ENCODE results near the gene SHROOM3. TPM values are rescaled to one million over a fixed set of nuclear protein-coding genes. Genes with fewer than 3 reads are reported as not detected.
A peak's percentile ranks its signal among the peaks of the same experiment; 100 is the strongest.

SHROOM3 gene
- total RNA-seq, 1 donor from 2014 or later: 0.55 TPM

GRCh38 chr4:76747563-76747962 lies 312.5 kb downstream of the SHROOM3 start:
- CTCF ChIA-PET: no interaction called here
- no peaks in the 10 kb centered on the region for H3K36me3 Mint-ChIP-seq (ENCODE audit: low read depth)
- no peak overlapping the region for H3K27ac Mint-ChIP-seq
- no peak overlapping the region for H3K4me3 Mint-ChIP-seq
- no peaks in the 10 kb centered on the region for H3K4me1 Mint-ChIP-seq
- TF ChIP-seq CTCF (IDR thresholded peaks at IDR 0.05): no peak
- POLR2A ChIA-PET: no interaction called here
- H3K9me3 Mint-ChIP-seq: peaks cover 7% of the 10 kb centered on the region
- DNase-seq (no peak), ATAC-seq (ENCODE audit: low read depth) (no peak)
- H3K27me3 Mint-ChIP-seq: peaks cover 2% of the 10 kb centered on the region
- intact Hi-C loops (cut with micrococcal nuclease): loop anchor here (5.0 kb wide), 2 partner anchors 240 to 570 kb away; no protein-coding TSS in a partner anchor

GRCh38 chr4:76748649-76749048 lies 313.6 kb downstream of the SHROOM3 start:
- DNase-seq (no peak), ATAC-seq (ENCODE audit: low read depth) (peak; percentile 21)
- Mint-ChIP-seq H3K27me3 (peaks cover 3% of the 10 kb centered on the region), H3K9me3 (peaks cover 7% of the 10 kb centered on the region), H3K4me3 (no peak overlapping the region), H3K27ac (no peak overlapping the region), H3K36me3 (ENCODE audit: low read depth) (no peaks in the 10 kb centered on the region), H3K4me1 (no peaks in the 10 kb centered on the region)
- intact Hi-C loops (cut with micrococcal nuclease): loop anchor here (1.0 to 5.0 kb wide), 3 partner anchors 241 to 571 kb away; no protein-coding TSS in a partner anchor
- ChIA-PET CTCF (no interaction called here), POLR2A (no interaction called here)
- TF ChIP-seq CTCF (IDR thresholded peaks at IDR 0.05): no peak

- TF ChIP-seq CTCF (IDR thresholded peaks at IDR 0.05): no peak
- H3K27ac Mint-ChIP-seq: no peak overlapping the region
- H3K4me1 Mint-ChIP-seq: no peaks in the 10 kb centered on the region
- no peak overlapping the region for H3K4me3 Mint-ChIP-seq
- DNase-seq (no peak), ATAC-seq (ENCODE audit: low read depth) (no peak)
- ChIA-PET POLR2A (no interaction called here), CTCF (interaction anchor here (1.2 kb wide), 1 partner anchor 236 kb away, joined by 3 read pairs; no protein-coding TSS in a partner anchor)
- H3K27me3 Mint-ChIP-seq: peaks cover 3% of the 10 kb centered on the region
- intact Hi-C loops (cut with micrococcal nuclease): loop anchor here (5.0 kb wide), 2 partner anchors 242 to 572 kb away; no protein-coding TSS in a partner anchor
- H3K9me3 Mint-ChIP-seq: peaks cover 7% of the 10 kb centered on the region
- no peaks in the 10 kb centered on the region for H3K36me3 Mint-ChIP-seq (ENCODE audit: low read depth)
Measured at GRCh38 chr4:76749355-76749754, 314.3 kb downstream of the SHROOM3 start.

- intact Hi-C loops (cut with micrococcal nuclease): no loop called here
- TF ChIP-seq CTCF (IDR thresholded peaks at IDR 0.05): no peak
- Mint-ChIP-seq H3K4me3 (no peak overlapping the region), H3K4me1 (no peaks in the 10 kb centered on the region), H3K27me3 (peaks cover 3% of the 10 kb centered on the region), H3K9me3 (peaks cover 7% of the 10 kb centered on the region), H3K36me3 (ENCODE audit: low read depth) (no peaks in the 10 kb centered on the region), H3K27ac (no peak overlapping the region)
- ChIA-PET POLR2A (no interaction called here), CTCF (interaction anchor here (1.2 kb wide), 1 partner anchor 237 kb away, joined by 3 read pairs; no protein-coding TSS in a partner anchor)
- no peak for ATAC-seq (ENCODE audit: low read depth)
- DNase-seq: no peak
Measured at GRCh38 chr4:76750716-76751115, 315.7 kb downstream of the SHROOM3 start.

GRCh38 chr4:76751612-76752343 lies 316.7 kb downstream of the SHROOM3 start:
- Mint-ChIP-seq H3K27me3 (peaks cover 3% of the 10 kb centered on the region), H3K4me1 (no peaks in the 10 kb centered on the region), H3K36me3 (ENCODE audit: low read depth) (no peaks in the 10 kb centered on the region), H3K9me3 (peaks cover 7% of the 10 kb centered on the region), H3K4me3 (no peak overlapping the region), H3K27ac (no peak overlapping the region)
- no peak for ATAC-seq (ENCODE audit: low read depth)
- ChIA-PET POLR2A (no interaction called here), CTCF (no interaction called here)
- TF ChIP-seq CTCF (IDR thresholded peaks at IDR 0.05): no peak
- intact Hi-C loops (cut with micrococcal nuclease): no loop called here
- DNase-seq: no peak

All from activated B cell treated with CpG ODN at 0.5 μM for 24 hours (primary cell).